Progenitor cell of endocrine pancreas (in vitro differentiated cells): ENCODE measurements around the gene ANO3. TPM values are rescaled to one million over a fixed set of nuclear protein-coding genes. Genes with fewer than 3 reads are reported as not detected.

Source experiments
- DNase-seq: peaks from one replicate; pipeline ENCODE4 v3.0.0; 2021; ENCODE audit warnings: low spot score; ENCODE audit not compliant: unreplicated experiment
- H3K27ac Mint-ChIP-seq: 2 replicates; pipeline ENCODE4 v1.8.0; 2021; ENCODE audit warnings: mild to moderate bottlenecking, moderate library complexity, mixed read lengths
- H3K27me3 Mint-ChIP-seq: 2 replicates; pipeline ENCODE4 v1.8.0; 2021; ENCODE audit warnings: mixed read lengths
- H3K36me3 Mint-ChIP-seq: 2 replicates; pipeline ENCODE4 v1.8.0; 2022; ENCODE audit warnings: mixed read lengths; ENCODE audit not compliant: insufficient read depth
- H3K4me1 Mint-ChIP-seq: 2 replicates; pipeline ENCODE4 v1.8.0; 2021; ENCODE audit warnings: low read depth, mixed read lengths
- H3K4me3 Mint-ChIP-seq: 2 replicates; pipeline ENCODE4 v1.8.0; 2021; ENCODE audit warnings: low read depth, mild to moderate bottlenecking, moderate library complexity, mixed read lengths
- H3K9me3 Mint-ChIP-seq: 2 replicates; pipeline ENCODE4 v1.8.0; 2021; ENCODE audit warnings: low read depth, mixed read lengths
- total RNA-seq: library from RNA; stranded (reverse); gene quantifications from 2 replicates; pipeline ENCODE4 v1.2.1, GENCODE V29; 2021
- TF ChIP-seq, protein P1 (sequence below): fragments of 200-600 bp; sonication (generic); IDR thresholded peaks from one replicate; pipeline ENCODE4 v1.5.0; 2021; ENCODE audit warnings: antibody characterized with exemption, mild to moderate bottlenecking; ENCODE audit not compliant: unreplicated experiment

Gene ANO3
- total RNA-seq, 1 donor from 2014 or later: 0.53 TPM

DNA sequence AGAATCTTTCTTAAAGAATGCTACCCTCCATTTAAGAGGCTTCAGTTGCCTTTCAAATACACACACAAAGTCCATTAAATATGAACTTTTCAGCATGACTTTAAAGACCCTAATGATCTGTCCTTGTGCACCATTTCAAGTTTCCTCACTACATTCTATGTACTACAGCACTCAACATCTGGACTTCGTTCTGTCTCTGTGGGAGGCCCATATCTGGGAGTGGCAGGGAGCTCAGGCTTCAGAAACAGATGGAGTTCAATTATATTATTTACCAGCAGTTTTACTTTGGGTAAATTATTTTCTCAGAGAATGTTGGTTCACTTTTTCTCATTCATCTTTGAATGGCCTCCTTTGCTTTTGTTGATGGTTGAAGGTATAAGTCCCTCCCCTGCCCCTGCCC, 67.4 kb downstream of the ANO3 start:
- no peaks in the 10 kb centered on the region for H3K4me1 Mint-ChIP-seq

DNA sequence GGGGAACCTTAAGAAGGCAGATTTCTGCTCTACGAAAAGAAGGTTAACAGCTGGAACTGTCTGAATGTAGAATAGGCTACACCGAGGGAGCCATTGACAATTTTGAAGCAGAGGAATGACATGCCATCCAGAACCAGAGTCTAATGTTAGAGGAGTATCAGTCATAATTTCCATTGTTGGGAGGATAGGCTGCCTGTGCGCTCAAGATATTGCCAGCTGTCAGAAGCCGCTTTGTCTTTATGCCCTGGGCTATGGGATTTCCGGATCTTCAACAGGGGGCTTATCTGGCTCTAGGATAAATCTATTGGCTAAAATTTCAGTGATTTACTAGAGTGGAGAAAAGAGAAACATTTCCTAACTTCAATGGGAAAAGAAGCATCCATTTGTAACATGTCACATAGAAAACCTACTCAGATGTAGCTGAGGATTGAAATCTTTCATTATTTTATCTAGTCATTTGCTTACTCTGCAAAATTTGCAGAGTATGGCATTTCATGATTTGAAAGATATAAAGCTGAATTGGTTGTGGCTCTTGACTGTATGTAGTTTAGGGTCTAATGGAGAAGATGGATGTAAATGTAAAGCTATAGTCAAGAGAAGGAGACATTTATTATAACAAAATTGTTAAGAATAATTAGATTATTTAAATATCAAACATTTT, 78.9 kb downstream of the ANO3 start:
- Mint-ChIP-seq H3K36me3 (no peaks in the 10 kb centered on the region), H3K4me3 (no peak overlapping the region), H3K27me3 (no peaks in the 10 kb centered on the region), H3K27ac (no peak overlapping the region), H3K9me3 (no peaks in the 10 kb centered on the region), H3K4me1 (no peaks in the 10 kb centered on the region)
- TF ChIP-seq, protein P1, sequence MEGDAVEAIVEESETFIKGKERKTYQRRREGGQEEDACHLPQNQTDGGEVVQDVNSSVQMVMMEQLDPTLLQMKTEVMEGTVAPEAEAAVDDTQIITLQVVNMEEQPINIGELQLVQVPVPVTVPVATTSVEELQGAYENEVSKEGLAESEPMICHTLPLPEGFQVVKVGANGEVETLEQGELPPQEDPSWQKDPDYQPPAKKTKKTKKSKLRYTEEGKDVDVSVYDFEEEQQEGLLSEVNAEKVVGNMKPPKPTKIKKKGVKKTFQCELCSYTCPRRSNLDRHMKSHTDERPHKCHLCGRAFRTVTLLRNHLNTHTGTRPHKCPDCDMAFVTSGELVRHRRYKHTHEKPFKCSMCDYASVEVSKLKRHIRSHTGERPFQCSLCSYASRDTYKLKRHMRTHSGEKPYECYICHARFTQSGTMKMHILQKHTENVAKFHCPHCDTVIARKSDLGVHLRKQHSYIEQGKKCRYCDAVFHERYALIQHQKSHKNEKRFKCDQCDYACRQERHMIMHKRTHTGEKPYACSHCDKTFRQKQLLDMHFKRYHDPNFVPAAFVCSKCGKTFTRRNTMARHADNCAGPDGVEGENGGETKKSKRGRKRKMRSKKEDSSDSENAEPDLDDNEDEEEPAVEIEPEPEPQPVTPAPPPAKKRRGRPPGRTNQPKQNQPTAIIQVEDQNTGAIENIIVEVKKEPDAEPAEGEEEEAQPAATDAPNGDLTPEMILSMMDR: no peak
- DNase-seq: no peak

More for the DNA sequence above, 67.4 kb downstream of the ANO3 start:
- Mint-ChIP-seq H3K9me3 (no peaks in the 10 kb centered on the region), H3K27ac (no peak overlapping the region), H3K4me3 (no peak overlapping the region), H3K36me3 (no peaks in the 10 kb centered on the region), H3K27me3 (no peaks in the 10 kb centered on the region)
- TF ChIP-seq, protein P1: no peak
- DNase-seq: no peak

DNA sequence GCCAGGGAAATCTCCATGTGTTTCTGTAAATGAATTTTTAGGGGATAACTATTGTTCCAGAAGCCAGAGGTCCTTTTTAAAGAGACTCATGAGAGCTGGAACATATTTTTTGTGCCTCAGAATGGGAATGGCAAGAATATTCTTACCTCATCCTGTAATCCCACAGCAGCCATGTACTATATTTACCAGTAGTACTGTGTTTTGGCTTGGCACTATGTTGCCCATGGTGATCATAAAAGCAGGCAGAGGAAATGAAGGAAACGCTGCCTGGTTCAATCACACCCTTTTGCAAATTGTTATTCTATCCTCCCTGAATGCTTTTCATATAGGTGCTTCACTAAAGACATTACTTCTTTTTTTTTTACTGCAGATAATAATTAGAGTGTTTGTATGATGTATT, 81.0 kb downstream of the ANO3 start:
- Mint-ChIP-seq H3K27ac (no peak overlapping the region), H3K4me3 (no peak overlapping the region), H3K36me3 (no peaks in the 10 kb centered on the region), H3K9me3 (no peaks in the 10 kb centered on the region), H3K27me3 (no peaks in the 10 kb centered on the region), H3K4me1 (no peaks in the 10 kb centered on the region)
- no peak for DNase-seq
- TF ChIP-seq, protein P1: no peak

DNA sequence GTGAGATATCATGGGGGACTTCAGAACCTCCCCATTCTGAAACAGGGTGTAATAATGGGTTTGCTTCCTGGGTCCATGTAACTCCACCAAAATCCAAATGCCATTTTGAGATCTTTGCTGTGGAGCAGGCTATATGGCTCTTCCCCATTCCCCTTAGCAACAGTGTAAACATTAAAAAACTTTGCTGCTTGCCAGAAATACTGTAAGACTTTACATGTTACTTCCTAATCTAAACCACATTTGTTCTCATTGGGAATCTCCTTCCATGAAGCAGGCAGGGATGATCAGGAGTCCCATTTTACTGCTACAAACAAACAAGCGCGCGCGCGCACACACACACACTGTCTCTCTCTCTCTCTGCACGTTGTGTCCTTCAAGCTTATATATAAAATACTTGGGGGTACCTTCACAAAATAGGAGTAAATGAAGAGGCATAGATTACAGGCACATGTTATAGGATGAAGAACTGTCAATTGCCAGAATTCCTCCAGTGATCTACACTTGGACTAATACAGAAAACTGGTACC, 86.5 kb downstream of the ANO3 start:
- Mint-ChIP-seq H3K9me3 (no peaks in the 10 kb centered on the region), H3K36me3 (no peaks in the 10 kb centered on the region)

DNA sequence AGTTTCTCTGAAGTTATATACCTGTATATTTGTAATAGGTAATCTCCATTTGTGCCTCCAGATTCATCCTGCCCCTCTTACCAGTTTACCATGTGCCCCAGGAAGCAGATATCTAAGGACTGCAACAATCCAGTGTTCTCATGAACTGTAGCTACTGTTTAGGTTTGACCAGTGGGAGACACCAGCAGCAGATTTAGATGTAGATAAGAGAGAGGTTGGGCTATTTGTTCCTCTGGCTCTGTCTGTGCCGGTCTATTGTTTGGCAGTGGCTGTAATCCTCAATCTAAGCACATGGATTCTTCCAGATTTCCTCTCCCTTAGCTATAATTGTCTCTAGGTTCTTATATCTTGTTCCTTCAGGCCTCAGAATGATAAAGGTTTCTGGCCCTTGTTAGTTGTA, 88.4 kb downstream of the ANO3 start:
- Mint-ChIP-seq H3K27ac (no peak overlapping the region), H3K4me1 (no peaks in the 10 kb centered on the region)
- DNase-seq: no peak

More for the DNA sequence above, 86.5 kb downstream of the ANO3 start:
- no peak for DNase-seq
- H3K4me1 Mint-ChIP-seq: no peaks in the 10 kb centered on the region
- no peak overlapping the region for H3K4me3 Mint-ChIP-seq
- no peak overlapping the region for H3K27ac Mint-ChIP-seq
- TF ChIP-seq, protein P1: no peak
- no peaks in the 10 kb centered on the region for H3K27me3 Mint-ChIP-seq

More for the DNA sequence above, 88.4 kb downstream of the ANO3 start:
- TF ChIP-seq, protein P1: no peak
- no peaks in the 10 kb centered on the region for H3K27me3 Mint-ChIP-seq
- no peak overlapping the region for H3K4me3 Mint-ChIP-seq
- H3K36me3 Mint-ChIP-seq: no peaks in the 10 kb centered on the region
- H3K9me3 Mint-ChIP-seq: no peaks in the 10 kb centered on the region
